Vagina (tissue), 2 donors: ENCODE results near the gene FADS2. TPM values are rescaled to one million over a fixed set of nuclear protein-coding genes. Genes with fewer than 3 reads are reported as not detected.

ENCODE experiments used
- DNase-seq, 2 donors: peaks; one replicate each; pipeline ENCODE4 v3.0.0-alpha.2; 2017; ENCODE audit errors: extremely low spot score in 2 of 2
- H3K27ac ChIP-seq: fragments of 200-600 bp; sonication (generic); one replicate; pipeline ENCODE4 v1.5.1; 2019
- H3K27me3 ChIP-seq: fragments of 200-600 bp; sonication (generic); one replicate; pipeline ENCODE4 v1.5.1; 2019
- H3K36me3 ChIP-seq, 2 donors: fragments of 200-600 bp; sonication (generic); one replicate each; pipeline ENCODE4 v1.5.1; 2017 to 2019
- H3K4me1 ChIP-seq: fragments of 200-600 bp; sonication (generic); one replicate; pipeline ENCODE4 v1.5.1; 2019
- H3K4me3 ChIP-seq, 2 donors: fragments of 200-600 bp; sonication (generic); 1 replicate in 1 of 2; 2 replicates in 1 of 2; pipeline ENCODE4 v1.5.1; 2016 to 2019
- H3K9me3 ChIP-seq: fragments of 200-600 bp; sonication (generic); one replicate; pipeline ENCODE4 v1.5.1; 2019
- CTCF ChIP-seq, 3 experiments: fragments of 450-650 bp in 2 of 3; fragments of 200-600 bp in 1 of 3; sonication (generic) in 1 of 3; IDR thresholded peaks; one replicate each; pipeline ENCODE4 v1.5.1; 2017 to 2019; ENCODE audit warnings: antibody characterized with exemption in 3 of 3, mild to moderate bottlenecking in 2 of 3, moderate library complexity in 2 of 3
- POLR2A ChIP-seq, 2 donors: fragments of 450-650 bp; IDR thresholded peaks; one replicate each; pipeline ENCODE4 v1.6.1; 2017; ENCODE audit warnings: antibody characterized with exemption in 2 of 2, mild to moderate bottlenecking in 2 of 2, moderate library complexity in 2 of 2
- POLR2AphosphoS5 ChIP-seq, 2 donors: sonication (generic); formaldehyde crosslinking; IDR thresholded peaks; one replicate each; pipeline ENCODE4 v1.9.0; 2017; ENCODE audit warnings: antibody characterized with exemption in 2 of 2, mild to moderate bottlenecking in 2 of 2, low read depth in 1 of 2; ENCODE audit not compliant: insufficient read depth in 1 of 2
- intact Hi-C: fragments of 100-400 bp; cut with DNase I; formaldehyde crosslinking; loops from one replicate; pipeline ENCODE4 v1.15.1; 2023
- total RNA-seq: library from RNA; depleted of rRNA; stranded (reverse); fragments of >200 nt; gene quantifications from one replicate; pipeline ENCODE4 v1.2.3, GENCODE V29; 2016

FADS2 gene
- total RNA-seq, 1 donor from 2014 or later: 25.5 TPM

- no peaks in the 10 kb centered on the region for H3K36me3 ChIP-seq
- no peaks in the 10 kb centered on the region for H3K9me3 ChIP-seq
- intact Hi-C loops: loop anchor here (10.0 kb wide), 2 partner anchors 99 to 309 kb away; partner anchors contain the start of gene FADS3
- H3K27ac ChIP-seq: no peak overlapping the region
- H3K4me1 ChIP-seq: peaks cover 28% of the 10 kb centered on the region
- TF ChIP-seq POLR2A (IDR thresholded peaks at IDR 0.05): no peak
- TF ChIP-seq POLR2AphosphoS5 (IDR thresholded peaks at IDR 0.05; ENCODE audit: insufficient read depth in 1 of 2, low read depth in 1 of 2): no peak
- no peak for TF ChIP-seq CTCF (IDR thresholded peaks at IDR 0.05)
- no peak for DNase-seq
- H3K4me3 ChIP-seq: no peak overlapping the region
- H3K27me3 ChIP-seq: no peaks in the 10 kb centered on the region
Observed at GRCh38 chr11:61795876-61796526, 32.1 kb upstream of the FADS2 start.

- H3K9me3 ChIP-seq: no peaks in the 10 kb centered on the region
- DNase-seq: no peak
- peak overlapping the region; percentile 40 for H3K27ac ChIP-seq
- intact Hi-C loops: loop anchor here (10.0 kb wide), 2 partner anchors 97 to 307 kb away; partner anchors contain the start of gene FADS3
- H3K4me1 ChIP-seq: peaks cover 16% of the 10 kb centered on the region
- no peaks in the 10 kb centered on the region for H3K27me3 ChIP-seq
- TF ChIP-seq POLR2AphosphoS5 (IDR thresholded peaks at IDR 0.05; ENCODE audit: insufficient read depth in 1 of 2, low read depth in 1 of 2): peak in 1 of 2 donors; percentile 82
- peak; percentile 56 to 81 (median 64) for TF ChIP-seq CTCF (IDR thresholded peaks at IDR 0.05)
- TF ChIP-seq POLR2A (IDR thresholded peaks at IDR 0.05): no peak
- H3K36me3 ChIP-seq: no peaks in the 10 kb centered on the region
- H3K4me3 ChIP-seq: no peak overlapping the region
Observed at GRCh38 chr11:61797263-61797944, 30.7 kb upstream of the FADS2 start.

- Histone ChIP-seq H3K4me3 (no peak overlapping the region), H3K27me3 (no peaks in the 10 kb centered on the region), H3K9me3 (no peaks in the 10 kb centered on the region), H3K4me1 (peaks cover 5% of the 10 kb centered on the region), H3K36me3 (no peaks in the 10 kb centered on the region), H3K27ac (no peak overlapping the region)
- TF ChIP-seq CTCF (IDR thresholded peaks at IDR 0.05): no peak
- no peak for TF ChIP-seq POLR2AphosphoS5 (IDR thresholded peaks at IDR 0.05; ENCODE audit: insufficient read depth in 1 of 2, low read depth in 1 of 2)
- no peak for TF ChIP-seq POLR2A (IDR thresholded peaks at IDR 0.05)
- DNase-seq: no peak
- intact Hi-C loops: loop anchor here (10.0 kb wide), 2 partner anchors 95 to 305 kb away; partner anchors contain the start of gene FADS3
Observed at GRCh38 chr11:61799665-61800284, 28.3 kb upstream of the FADS2 start.

- Histone ChIP-seq H3K4me3 (no peak overlapping the region), H3K27me3 (no peaks in the 10 kb centered on the region), H3K9me3 (no peaks in the 10 kb centered on the region), H3K4me1 (peaks cover 5% of the 10 kb centered on the region), H3K36me3 (no peaks in the 10 kb centered on the region), H3K27ac (no peak overlapping the region)
- intact Hi-C loops: no loop called here
- DNase-seq: no peak
- TF ChIP-seq POLR2A (IDR thresholded peaks at IDR 0.05) (no peak), CTCF (IDR thresholded peaks at IDR 0.05) (no peak), POLR2AphosphoS5 (IDR thresholded peaks at IDR 0.05; ENCODE audit: insufficient read depth in 1 of 2, low read depth in 1 of 2) (no peak)
Observed at GRCh38 chr11:61800331-61801281, 27.5 kb upstream of the FADS2 start.
